ENCODE results near the gene CPB1. TPM values are rescaled to one million over a fixed set of nuclear protein-coding genes. Genes with fewer than 3 reads are reported as not detected.
"Not testable (repeated sequence)": the region's sequence is repeated elsewhere in the genome, so short reads cannot be mapped to it uniquely, and the experiment has no call there.

CPB1 gene
- polyA plus RNA-seq (2011; rRNA removed) (not detected in 2 replicates), polyA minus RNA-seq (2011; rRNA and poly(A)+ RNA removed) (not detected in 2 replicates)

DNA sequence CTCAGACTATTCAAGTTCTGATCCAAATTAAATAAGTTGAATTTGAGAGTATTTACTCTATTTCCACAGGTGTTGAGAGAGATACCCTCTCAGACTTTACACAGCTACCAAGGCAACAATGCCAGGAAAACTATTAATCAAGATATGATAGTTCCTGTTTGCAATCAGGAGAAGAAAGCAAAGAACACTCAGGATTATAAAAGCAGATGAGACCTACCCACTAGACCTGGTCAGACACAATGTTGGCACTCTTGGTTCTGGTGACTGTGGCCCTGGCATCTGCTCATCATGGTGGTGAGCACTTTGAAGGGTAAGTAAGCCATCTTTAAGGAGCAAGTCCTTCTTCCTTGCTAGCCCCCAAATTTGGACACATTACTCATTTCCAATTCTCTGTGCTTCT is at the start of gene CPB1:
Gene CPB1 (plus strand): TSS at position 227 of the 400 bp plus-strand sequence. CDS start 13 bp downstream, at position 240.
- no peak for DNase-seq (ENCODE audit: low read depth, low spot score)
- ChIA-PET POLR2A (no interaction called here), CTCF (no interaction called here)
- Histone ChIP-seq H3K4me3 (ENCODE audit: low read depth, low read length) (no peak within 1 kb of the TSS), H3K27ac (ENCODE audit: low read depth, low read length) (no peak within 1 kb of the TSS), H3K27me3 (ENCODE audit: control insufficient read depth, insufficient read depth, low read length) (no peaks in the 10 kb centered on the region), H3K9me3 (ENCODE audit: control insufficient read depth, insufficient read depth, low read length) (no peaks in the 10 kb centered on the region)
- no peak for TF ChIP-seq CTCF (IDR thresholded peaks at IDR 0.05; ENCODE audit: low read depth, low read length)

DNA sequence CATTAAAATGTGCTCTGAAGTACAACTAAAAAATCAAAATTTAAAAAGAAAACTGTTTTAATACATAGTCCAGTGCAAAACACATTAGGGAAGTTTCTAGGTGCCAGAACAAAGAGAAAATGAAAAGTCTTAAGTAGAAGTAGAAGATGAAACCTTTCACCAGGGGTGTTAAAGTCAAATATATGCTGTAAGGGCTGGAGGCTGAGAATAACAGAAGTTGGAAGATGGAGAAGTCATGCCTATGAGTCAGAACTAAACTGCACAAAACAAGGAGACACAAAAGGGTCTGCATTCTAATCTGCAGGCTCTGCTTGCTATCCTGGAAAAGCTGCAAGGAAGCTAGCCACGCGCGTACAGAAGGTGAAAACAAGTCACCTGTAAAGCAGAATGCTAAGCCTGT is 48.7 kb upstream of the CPB1 start:
- Histone ChIP-seq H3K9me3 (ENCODE audit: control insufficient read depth, insufficient read depth, low read length) (no peaks in the 10 kb centered on the region), H3K27me3 (ENCODE audit: control insufficient read depth, insufficient read depth, low read length) (no peaks in the 10 kb centered on the region), H3K27ac (ENCODE audit: low read depth, low read length) (no peak overlapping the region), H3K4me3 (ENCODE audit: low read depth, low read length) (no peak overlapping the region)
- no peak for TF ChIP-seq CTCF (IDR thresholded peaks at IDR 0.05; ENCODE audit: low read depth, low read length)
- DNase-seq (ENCODE audit: low read depth, low spot score): no peak
- POLR2A ChIA-PET: no interaction called here
- CTCF ChIA-PET: no interaction called here

GRCh38 chr3:148785026-148785425 is 42.6 kb upstream of the CPB1 start:
- DNase-seq (ENCODE audit: low read depth, low spot score); CTCF ChIA-PET; H3K9me3 ChIP-seq (ENCODE audit: control insufficient read depth, insufficient read depth, low read length); H3K27ac ChIP-seq (ENCODE audit: low read depth, low read length); POLR2A ChIA-PET; H3K27me3 ChIP-seq (ENCODE audit: control insufficient read depth, insufficient read depth, low read length); H3K4me3 ChIP-seq (ENCODE audit: low read depth, low read length): not testable (repeated sequence)

DNA sequence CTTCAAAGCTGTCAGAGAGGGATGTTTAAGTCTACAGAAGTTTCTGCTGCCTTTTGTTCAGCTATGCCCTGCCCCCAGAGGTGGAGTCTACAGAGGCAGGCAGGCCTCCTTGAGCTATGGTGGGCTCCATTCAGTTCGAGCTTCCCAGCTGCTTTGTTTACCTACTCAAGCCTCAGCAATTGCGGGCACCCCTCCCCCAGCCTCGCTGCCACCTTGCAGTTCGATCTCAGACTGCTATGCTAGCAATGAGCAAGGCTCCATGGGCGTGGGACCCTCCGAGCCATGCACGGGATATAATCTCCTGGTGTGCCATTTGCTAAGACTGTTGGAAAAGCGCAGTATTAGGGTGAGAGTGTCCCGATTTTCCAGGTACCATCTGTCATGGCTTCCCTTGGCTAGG is 41.5 kb upstream of the CPB1 start:
- POLR2A ChIA-PET; H3K27me3 ChIP-seq (ENCODE audit: control insufficient read depth, insufficient read depth, low read length); H3K4me3 ChIP-seq (ENCODE audit: low read depth, low read length); DNase-seq (ENCODE audit: low read depth, low spot score); CTCF ChIA-PET; H3K9me3 ChIP-seq (ENCODE audit: control insufficient read depth, insufficient read depth, low read length); H3K27ac ChIP-seq (ENCODE audit: low read depth, low read length): not testable (repeated sequence)

DNA sequence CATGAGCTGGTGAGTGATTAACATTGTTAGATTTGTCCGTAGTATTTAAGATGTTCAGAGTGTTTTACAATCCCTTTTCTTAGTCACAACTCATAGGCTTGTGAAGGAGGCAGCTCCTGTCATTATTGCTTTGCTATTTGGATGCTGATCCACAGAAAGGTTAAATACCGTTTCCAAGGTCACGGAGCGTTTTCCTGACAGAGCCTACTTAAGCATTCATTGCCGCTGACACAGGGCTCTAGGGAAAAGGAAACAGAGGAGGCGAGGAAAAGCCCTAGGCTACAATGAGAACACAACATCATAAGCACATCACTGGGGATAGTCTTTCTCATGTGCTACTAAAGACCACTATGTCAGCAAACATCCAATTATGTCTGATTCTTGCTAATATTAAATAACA is 38.5 kb upstream of the CPB1 start:
- Histone ChIP-seq H3K4me3 (ENCODE audit: low read depth, low read length) (no peak overlapping the region), H3K27me3 (ENCODE audit: control insufficient read depth, insufficient read depth, low read length) (no peaks in the 10 kb centered on the region), H3K9me3 (ENCODE audit: control insufficient read depth, insufficient read depth, low read length) (no peaks in the 10 kb centered on the region; the same call in 1 of the 2 replicates), H3K27ac (ENCODE audit: low read depth, low read length) (no peak overlapping the region)
- ChIA-PET CTCF (no interaction called here), POLR2A (no interaction called here)
- DNase-seq (ENCODE audit: low read depth, low spot score): no peak
- no peak for TF ChIP-seq CTCF (IDR thresholded peaks at IDR 0.05; ENCODE audit: low read depth, low read length)

GRCh38 chr3:148789906-148790305 is 37.7 kb upstream of the CPB1 start:
- CTCF ChIA-PET: no interaction called here
- Histone ChIP-seq H3K27me3 (ENCODE audit: control insufficient read depth, insufficient read depth, low read length) (no peaks in the 10 kb centered on the region), H3K4me3 (ENCODE audit: low read depth, low read length) (no peak overlapping the region), H3K9me3 (ENCODE audit: control insufficient read depth, insufficient read depth, low read length) (no peaks in the 10 kb centered on the region; the same call in 1 of the 2 replicates), H3K27ac (ENCODE audit: low read depth, low read length) (no peak overlapping the region)
- TF ChIP-seq CTCF (IDR thresholded peaks at IDR 0.05; ENCODE audit: low read depth, low read length): no peak
- DNase-seq (ENCODE audit: low read depth, low spot score): no peak
- POLR2A ChIA-PET: no interaction called here
